HG03469 (cell line): ENCODE results near the gene LPIN2.

Experiments used
- ATAC-seq: cut with Tn5 transposase; IDR thresholded peaks from one replicate; pipeline ENCODE4 v1.9.1; 2021; ENCODE audit warnings: mild to moderate bottlenecking, moderate library complexity, moderate number of reproducible peaks; ENCODE audit not compliant: unreplicated experiment

The LPIN2 gene

GRCh38 chr18:2967357-2967756 is 45.6 kb downstream of the LPIN2 start:
- ATAC-seq = no peak

GRCh38 chr18:2966560-2966959 is 46.4 kb downstream of the LPIN2 start:
- ATAC-seq = no peak

GRCh38 chr18:2965797-2966196 is 47.1 kb downstream of the LPIN2 start:
- no peak for ATAC-seq

- ATAC-seq = no peak
Observed at GRCh38 chr18:2964361-2965010, 48.5 kb downstream of the LPIN2 start.
